PC-9 (cell line): ENCODE results near the gene PUDP. TPM values are rescaled to one million over a fixed set of nuclear protein-coding genes. Genes with fewer than 3 reads are reported as not detected.

Experiments used
- BruUV-seq: library from RNA; stranded (reverse); fragments of 400-500 nt; replicated peaks from 2 replicates; lab custom pipeline; 2021; lab: Mats Ljungman, UMichigan
- CTCF ChIA-PET: fragments of 300-600 bp; sonication (Branson Sonifier 250); formaldehyde crosslinking; loops from one replicate; lab custom pipeline; 2022; ENCODE audit warnings: antibody characterized with exemption; lab: Charles Lee
- POLR2A ChIA-PET: fragments of 300-600 bp; sonication (Branson Sonifier 250); formaldehyde crosslinking; loops from one replicate; lab custom pipeline; 2022; ENCODE audit warnings: antibody characterized with exemption; ENCODE audit not compliant: unreplicated experiment; lab: Charles Lee
- DNase-seq, 2 experiments: peaks; one replicate each; pipeline versions ENCODE4 v3.0.0 to v3.0.0-alpha.2; 2015 to 2022; ENCODE audit warnings: mixed read lengths in 1 of 2
- H2AFZ ChIP-seq: fragments of 200-600 bp; sonication (generic); 2 replicates; pipeline ENCODE4 v1.8.1; 2017; ENCODE audit warnings: antibody characterized with exemption
- H3F3A ChIP-seq: fragments of 200-600 bp; sonication (generic); 2 replicates; pipeline ENCODE4 v1.8.1; 2017; ENCODE audit warnings: antibody characterized with exemption, mild to moderate bottlenecking, low read depth; ENCODE audit not compliant: insufficient read depth
- H3K27ac ChIP-seq: fragments of 200-600 bp; sonication (generic); 2 replicates; pipeline ENCODE4 v1.6.1; 2016; ENCODE audit warnings: mixed run types
- H3K27me3 ChIP-seq: fragments of 200-600 bp; sonication (generic); 2 replicates; pipeline ENCODE4 v1.6.1; 2016; ENCODE audit warnings: low read depth, mixed run types; ENCODE audit not compliant: insufficient read depth
- H3K36me3 ChIP-seq: fragments of 200-600 bp; sonication (generic); 2 replicates; pipeline ENCODE4 v1.6.1; 2016; ENCODE audit warnings: low read depth, mixed run types
- H3K4me1 ChIP-seq: fragments of 200-600 bp; sonication (generic); replicated peaks from 2 replicates; pipeline ENCODE4 v1.6.1; 2016; ENCODE audit warnings: mixed run types; ENCODE audit not compliant: insufficient read depth
- H3K4me2 ChIP-seq: fragments of 200-600 bp; sonication (generic); 2 replicates; pipeline ENCODE4 v1.6.1; 2017; ENCODE audit warnings: mixed run types
- H3K4me3 ChIP-seq: fragments of 200-600 bp; sonication (generic); 2 replicates; pipeline ENCODE4 v1.6.1; 2016; ENCODE audit warnings: mixed run types
- H3K79me2 ChIP-seq: fragments of 200-600 bp; sonication (generic); 2 replicates; pipeline ENCODE4 v1.6.1; 2017; ENCODE audit warnings: low read depth, mixed run types
- H3K9me2 ChIP-seq: fragments of 200-600 bp; sonication (generic); 2 replicates; pipeline ENCODE4 v1.8.1; 2017; ENCODE audit warnings: mild to moderate bottlenecking; ENCODE audit not compliant: insufficient read depth
- H3K9me3 ChIP-seq: fragments of 200-600 bp; sonication (generic); 2 replicates; pipeline ENCODE4 v1.8.1; 2016; ENCODE audit warnings: low read depth; ENCODE audit not compliant: insufficient read depth
- H4K20me1 ChIP-seq: fragments of 200-600 bp; sonication (generic); 2 replicates; pipeline ENCODE4 v1.8.1; 2017; ENCODE audit not compliant: insufficient read depth
- EZH2 ChIP-seq: fragments of 200-600 bp; sonication (generic); IDR thresholded peaks from 2 replicates; pipeline ENCODE4 v1.8.0; 2017; ENCODE audit warnings: antibody characterized with exemption, low read depth
- intact Hi-C: fragments of 100-400 bp; cut with micrococcal nuclease; formaldehyde crosslinking; loops from one replicate; pipeline ENCODE4 v1.10.0; 2022; ENCODE audit not compliant: unreplicated experiment
- total RNA-seq: library from RNA; stranded (reverse); gene quantifications from 2 replicates; pipeline ENCODE4 v1.2.3, GENCODE V29; 2021
- TF ChIP-seq, protein P1 (sequence below): fragments of 200-600 bp; sonication (generic); conservative IDR thresholded peaks from 2 replicates; pipeline ENCODE4 v1.6.1; 2017; ENCODE audit warnings: mixed run types, antibody characterized with exemption, mild to moderate bottlenecking, moderate library complexity

The PUDP gene
- total RNA-seq, 1 experiment from 2014 or later = 24.9 TPM

DNA sequence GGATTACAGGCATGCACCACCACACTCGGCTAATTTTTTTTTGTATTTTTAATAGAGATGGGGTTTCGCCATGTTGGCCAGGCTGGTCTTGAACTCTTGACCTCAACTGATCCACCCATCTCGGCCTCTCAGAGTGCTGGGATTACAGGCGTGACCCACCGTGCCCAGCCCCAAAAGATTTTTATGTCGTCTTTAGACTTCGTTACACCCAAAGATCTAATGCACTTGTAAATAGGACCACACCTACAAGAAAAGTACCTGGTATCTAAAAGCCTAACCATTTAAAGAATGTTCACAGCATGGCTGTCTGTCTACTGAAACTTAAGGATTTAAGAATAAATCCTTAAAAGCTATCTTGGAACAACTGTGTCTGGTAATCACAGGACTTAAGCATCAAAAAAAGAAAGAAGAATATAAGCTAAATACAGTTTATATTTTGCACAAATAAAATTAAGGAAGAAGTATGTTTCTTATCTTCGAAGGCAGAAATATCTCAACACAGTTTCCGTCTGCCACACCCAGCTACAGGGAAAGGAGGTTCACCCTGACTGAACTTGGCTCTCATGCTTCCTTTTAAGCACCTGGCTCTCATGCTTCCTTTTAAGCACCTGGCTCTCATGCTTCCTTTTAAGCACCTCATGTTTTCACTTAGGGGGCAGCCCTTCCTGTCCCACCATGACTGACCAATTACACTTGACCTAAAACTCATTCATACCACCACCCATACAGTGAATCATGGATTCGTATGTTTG lies 92.4 kb downstream of the PUDP start:
- H3K36me3 ChIP-seq = no peaks in the 10 kb centered on the region
- H3K27ac ChIP-seq = no peak overlapping the region
- H3F3A ChIP-seq = no peaks in the 10 kb centered on the region
- no peaks in the 10 kb centered on the region for H3K4me1 ChIP-seq
- no TSS peak for BruUV-seq
- POLR2A ChIA-PET = no interaction called here
- no peak for TF ChIP-seq EZH2
- TF ChIP-seq, protein P1, sequence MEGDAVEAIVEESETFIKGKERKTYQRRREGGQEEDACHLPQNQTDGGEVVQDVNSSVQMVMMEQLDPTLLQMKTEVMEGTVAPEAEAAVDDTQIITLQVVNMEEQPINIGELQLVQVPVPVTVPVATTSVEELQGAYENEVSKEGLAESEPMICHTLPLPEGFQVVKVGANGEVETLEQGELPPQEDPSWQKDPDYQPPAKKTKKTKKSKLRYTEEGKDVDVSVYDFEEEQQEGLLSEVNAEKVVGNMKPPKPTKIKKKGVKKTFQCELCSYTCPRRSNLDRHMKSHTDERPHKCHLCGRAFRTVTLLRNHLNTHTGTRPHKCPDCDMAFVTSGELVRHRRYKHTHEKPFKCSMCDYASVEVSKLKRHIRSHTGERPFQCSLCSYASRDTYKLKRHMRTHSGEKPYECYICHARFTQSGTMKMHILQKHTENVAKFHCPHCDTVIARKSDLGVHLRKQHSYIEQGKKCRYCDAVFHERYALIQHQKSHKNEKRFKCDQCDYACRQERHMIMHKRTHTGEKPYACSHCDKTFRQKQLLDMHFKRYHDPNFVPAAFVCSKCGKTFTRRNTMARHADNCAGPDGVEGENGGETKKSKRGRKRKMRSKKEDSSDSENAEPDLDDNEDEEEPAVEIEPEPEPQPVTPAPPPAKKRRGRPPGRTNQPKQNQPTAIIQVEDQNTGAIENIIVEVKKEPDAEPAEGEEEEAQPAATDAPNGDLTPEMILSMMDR = no peak
- H3K4me2 ChIP-seq = no peak overlapping the region
- no peaks in the 10 kb centered on the region for H3K9me2 ChIP-seq
- no peak overlapping the region for H2AFZ ChIP-seq
- CTCF ChIA-PET = no interaction called here
- H3K4me3 ChIP-seq = no peak overlapping the region
- no peaks in the 10 kb centered on the region for H3K79me2 ChIP-seq
- DNase-seq = no peak
- no peaks in the 10 kb centered on the region for H3K27me3 ChIP-seq
- no peaks in the 10 kb centered on the region for H3K9me3 ChIP-seq
- intact Hi-C loops = no loop called here
- no peaks in the 10 kb centered on the region for H4K20me1 ChIP-seq

DNA sequence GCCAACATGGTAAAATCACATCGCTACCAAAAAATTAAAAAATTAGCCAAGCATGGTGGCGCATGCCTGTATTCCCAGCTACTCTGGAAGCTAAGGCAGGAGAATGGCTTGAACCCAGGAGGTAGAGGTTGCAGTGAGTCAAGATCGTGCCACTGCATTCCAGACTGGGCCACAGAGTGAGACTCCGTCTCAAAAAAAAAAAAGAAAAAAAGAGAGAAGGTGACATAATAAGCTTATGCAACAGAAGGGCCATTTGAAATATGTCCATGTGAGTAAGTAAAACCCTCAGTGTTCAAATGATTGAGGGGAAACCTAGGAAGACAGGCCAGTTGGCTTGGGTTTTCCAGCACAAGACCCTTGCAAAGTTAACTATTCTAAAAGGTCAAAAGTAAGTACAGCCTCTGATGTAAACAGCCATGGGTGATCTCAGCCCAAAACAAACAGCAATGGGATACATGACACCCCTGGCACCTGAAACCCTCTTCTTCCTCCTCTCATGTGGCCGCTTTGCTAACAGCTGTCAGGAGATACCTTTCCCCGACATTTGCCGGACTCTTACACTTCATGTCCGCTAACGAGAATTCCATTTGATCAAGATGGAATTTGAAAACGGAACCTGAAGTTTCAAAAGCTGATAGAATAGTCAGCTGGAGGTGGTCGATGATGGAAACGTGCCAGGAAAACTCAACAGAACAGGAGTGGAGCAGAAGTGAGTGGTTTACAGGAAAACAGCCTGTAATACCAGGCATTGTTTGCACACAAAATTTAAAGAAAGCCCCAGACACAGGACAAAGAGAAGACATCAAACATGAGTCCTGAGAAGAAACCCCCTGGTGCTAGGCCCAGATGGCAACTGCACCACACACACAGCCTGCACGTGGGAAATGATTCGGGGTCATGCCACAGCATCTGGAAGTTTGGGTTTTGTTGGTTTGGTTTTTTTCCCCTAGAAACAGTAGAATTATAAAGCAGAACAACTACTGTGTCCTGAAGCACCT lies 93.4 kb downstream of the PUDP start:
- Histone ChIP-seq H3K27ac (no peak overlapping the region), H3K9me2 (no peaks in the 10 kb centered on the region), H3K4me1 (no peaks in the 10 kb centered on the region), H3F3A (no peaks in the 10 kb centered on the region), H3K4me2 (no peak overlapping the region), H3K27me3 (no peaks in the 10 kb centered on the region), H3K4me3 (no peak overlapping the region), H4K20me1 (no peaks in the 10 kb centered on the region), H2AFZ (no peak overlapping the region), H3K9me3 (no peaks in the 10 kb centered on the region), H3K79me2 (no peaks in the 10 kb centered on the region), H3K36me3 (no peaks in the 10 kb centered on the region)
- CTCF ChIA-PET = no interaction called here
- POLR2A ChIA-PET = no interaction called here
- no peak for DNase-seq
- intact Hi-C loops = no loop called here
- TF ChIP-seq, protein P1 = no peak
- TF ChIP-seq EZH2 = no peak
- no TSS peak for BruUV-seq

DNA sequence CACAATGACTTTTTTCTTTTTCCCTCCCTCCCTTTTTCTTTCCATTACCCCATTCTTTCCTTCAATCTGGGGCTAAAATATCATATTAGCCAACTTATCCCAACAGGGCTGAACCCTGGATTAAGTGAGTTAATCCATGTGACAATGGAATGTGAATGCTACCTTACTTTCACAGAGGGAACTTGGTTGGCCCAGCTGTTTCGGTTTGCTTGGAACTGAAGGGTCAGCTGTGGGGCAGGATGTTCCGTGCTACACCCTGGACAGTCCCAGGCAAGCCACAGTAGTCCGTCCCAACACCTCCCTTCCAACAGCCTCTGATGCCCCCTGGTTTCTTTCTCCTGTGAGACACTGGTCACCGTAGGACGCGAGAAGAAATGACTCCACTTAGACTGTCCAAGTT lies 95.4 kb downstream of the PUDP start:
- H3K36me3 ChIP-seq = no peaks in the 10 kb centered on the region
- H3F3A ChIP-seq = no peaks in the 10 kb centered on the region
- H4K20me1 ChIP-seq = no peaks in the 10 kb centered on the region
- intact Hi-C loops = no loop called here
- no peaks in the 10 kb centered on the region for H3K9me3 ChIP-seq
- ChIA-PET POLR2A (no interaction called here), CTCF (no interaction called here)
- no peaks in the 10 kb centered on the region for H3K27me3 ChIP-seq
- H3K4me3 ChIP-seq = no peak overlapping the region
- no TSS peak for BruUV-seq
- H3K4me2 ChIP-seq = no peak overlapping the region
- H3K27ac ChIP-seq = no peak overlapping the region
- no peaks in the 10 kb centered on the region for H3K79me2 ChIP-seq
- no peaks in the 10 kb centered on the region for H3K9me2 ChIP-seq
- H3K4me1 ChIP-seq = no peaks in the 10 kb centered on the region
- no peak overlapping the region for H2AFZ ChIP-seq
- TF ChIP-seq EZH2 = no peak
- TF ChIP-seq, protein P1 = no peak
- no peak for DNase-seq
